Stimulated activated CD8-positive, alpha-beta memory T cell treated with anti-CD3 and anti-CD28 coated beads, Interleukin-12 subunit alpha, Interleukin-12 subunit beta, amount 100 ng/mL, for 24 hours (primary cell): ENCODE data around the gene CMBL.
"Not testable (repeated sequence)": the region's sequence is repeated elsewhere in the genome, so short reads cannot be mapped to it uniquely, and the experiment has no call there.

Experiments used
- DNase-seq: peaks from one replicate; pipeline ENCODE4 v3.0.0-alpha.2; 2020; ENCODE audit errors: extremely low read depth

Gene CMBL

GRCh38 chr5:10285362-10285761 is 22.3 kb downstream of the CMBL start:
- not testable (repeated sequence) for DNase-seq

GRCh38 chr5:10283927-10284635 is 23.6 kb downstream of the CMBL start:
- DNase-seq, result peak; percentile 47

GRCh38 chr5:10279925-10280720 is 27.6 kb downstream of the CMBL start:
- DNase-seq, result no peak

DNA sequence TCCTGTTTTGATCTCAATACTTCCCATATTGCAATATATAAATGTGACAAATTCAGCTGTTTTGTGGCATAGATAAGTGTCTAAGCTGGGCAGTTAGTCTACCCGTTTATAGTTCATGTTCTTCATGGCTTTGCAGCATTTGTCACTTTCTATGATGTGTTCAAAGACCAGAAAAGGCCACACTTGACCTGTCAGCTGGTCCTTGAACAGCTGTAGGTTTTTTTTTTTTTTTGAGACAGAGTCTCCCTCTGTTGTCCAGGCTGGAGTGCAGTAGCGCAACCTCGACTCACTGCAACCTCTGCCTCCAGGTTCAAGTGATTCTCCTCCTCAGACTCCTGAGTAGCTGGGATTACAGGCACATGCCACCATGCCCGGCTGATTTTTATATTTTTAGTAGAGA is 28.4 kb downstream of the CMBL start:
- DNase-seq, result no peak

GRCh38 chr5:10278658-10279279 is 28.9 kb downstream of the CMBL start:
- no peak for DNase-seq

DNA sequence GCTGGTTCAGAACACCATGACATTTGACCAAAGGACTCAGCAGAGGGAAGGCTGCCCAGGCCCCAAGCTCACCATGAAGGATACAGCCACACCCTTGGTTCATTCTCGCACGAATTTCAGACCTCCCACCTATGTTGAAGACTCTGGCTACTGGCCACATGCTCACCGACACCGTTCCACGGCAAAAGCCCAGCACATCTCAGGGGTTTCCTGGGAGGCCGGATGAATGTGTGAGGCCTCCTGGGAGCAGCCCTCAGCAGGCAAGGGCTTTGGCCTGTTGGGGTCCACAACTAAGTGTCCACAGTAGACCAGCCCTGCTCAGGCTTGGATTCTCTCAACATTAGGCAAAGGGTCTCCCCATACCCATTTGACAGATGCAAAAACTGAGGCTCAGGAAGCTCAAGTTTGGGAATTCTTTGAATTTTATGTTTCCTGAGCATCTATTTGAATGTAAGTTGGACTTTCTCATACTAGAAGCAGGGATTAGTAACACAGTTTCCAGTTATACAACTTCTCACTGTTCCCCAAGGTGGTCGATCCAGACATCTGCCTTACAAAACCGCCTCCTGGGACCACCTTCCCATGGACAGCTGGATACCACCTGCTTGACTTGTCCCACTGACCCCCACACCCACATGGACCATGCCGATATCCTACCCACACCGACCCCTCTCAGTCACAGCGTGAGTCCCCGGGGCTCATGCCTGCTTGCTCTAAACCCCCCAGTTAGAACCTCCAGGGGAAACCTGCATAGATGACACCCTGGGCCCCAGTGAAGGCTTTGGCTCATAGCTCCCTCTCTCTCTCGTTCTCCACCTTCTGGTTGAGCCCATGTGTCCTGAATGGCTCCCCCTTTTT is 29.7 kb downstream of the CMBL start:
- no peak for DNase-seq

DNA sequence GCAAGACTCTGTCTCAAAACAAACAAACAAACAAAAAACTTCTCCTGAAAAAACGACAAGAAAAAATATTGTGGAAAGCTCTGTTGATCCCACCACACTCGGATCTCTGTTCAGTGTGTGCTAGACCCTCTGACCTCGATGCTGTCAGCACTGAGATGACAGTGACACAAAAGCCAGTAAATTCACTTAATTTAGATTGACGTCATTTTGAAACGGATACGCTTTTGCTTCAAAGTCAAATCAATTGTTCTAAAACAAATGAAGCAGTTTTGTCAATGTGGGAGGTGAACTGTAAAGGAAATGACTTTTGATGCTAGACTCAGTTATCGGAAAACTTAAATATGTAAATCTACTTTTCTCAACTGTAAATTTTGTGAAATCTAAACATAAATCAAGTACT is 31.0 kb downstream of the CMBL start:
- no peak for DNase-seq

GRCh38 chr5:10275991-10276390 is 31.7 kb downstream of the CMBL start:
- DNase-seq, result no peak

DNA sequence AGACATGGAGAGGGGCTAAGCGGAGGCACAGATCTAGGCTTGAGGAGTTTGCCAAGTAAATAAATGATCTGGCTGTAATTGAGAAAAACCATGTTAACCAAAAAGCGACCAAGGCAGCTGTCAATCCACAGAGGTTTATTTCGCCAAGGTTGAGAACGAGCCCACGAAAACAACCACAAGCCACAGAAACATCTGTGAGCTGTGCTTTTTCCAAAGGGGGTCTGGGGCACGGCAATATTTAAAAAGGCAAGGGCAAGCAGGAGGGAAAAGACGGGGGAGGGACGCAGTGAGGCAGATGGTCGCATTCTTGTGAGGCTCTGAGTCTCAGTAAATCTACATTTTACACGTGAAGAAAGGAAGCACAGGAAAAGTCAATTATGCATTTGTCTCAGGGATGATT is 32.2 kb downstream of the CMBL start:
- DNase-seq, result no peak

- not testable (repeated sequence) for DNase-seq
Observed at GRCh38 chr5:10272875-10273209, 34.9 kb downstream of the CMBL start.

DNA sequence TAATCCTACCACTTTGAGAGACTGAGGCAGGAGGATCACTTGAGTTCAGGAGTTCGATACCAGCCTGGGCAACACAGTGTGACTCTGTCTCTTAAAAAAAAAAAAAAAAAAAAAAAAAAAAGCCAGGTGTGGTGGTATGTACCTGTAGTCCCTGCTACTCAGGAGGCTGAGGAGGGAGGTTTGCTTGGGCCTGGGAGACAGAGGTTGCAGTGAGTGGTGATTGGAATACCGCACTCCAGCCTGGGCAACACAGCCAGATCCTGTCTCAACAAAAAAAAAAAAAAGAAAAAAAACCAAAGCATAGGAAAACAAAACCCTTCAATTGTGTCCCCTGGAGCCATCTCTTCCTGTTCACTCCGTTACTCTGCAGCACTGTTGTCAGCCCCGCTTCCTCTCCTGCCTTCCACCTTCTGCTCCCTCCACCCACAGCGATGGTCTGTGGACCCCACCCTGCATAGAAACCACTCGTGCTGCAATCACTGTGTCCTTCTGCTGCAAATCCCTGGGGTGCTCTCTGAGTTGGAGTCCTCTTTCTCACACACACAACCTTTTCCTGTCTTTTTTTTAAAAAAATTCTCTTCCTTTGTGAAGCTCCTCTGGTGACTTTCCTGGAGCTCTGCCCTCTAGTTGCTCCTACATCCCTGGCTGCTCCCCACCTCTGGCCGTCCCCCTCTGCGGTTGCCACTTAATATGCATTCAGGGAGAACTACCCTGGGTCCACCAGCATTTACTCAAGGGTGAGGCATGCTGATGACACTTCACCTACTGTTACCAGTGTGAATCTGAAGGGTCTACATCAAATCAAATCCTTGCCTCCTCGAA is 35.4 kb downstream of the CMBL start:
- no peak for DNase-seq

GRCh38 chr5:10268100-10268499 is 39.6 kb downstream of the CMBL start:
- DNase-seq, result no peak

GRCh38 chr5:10266839-10267238 is 40.9 kb downstream of the CMBL start:
- no peak for DNase-seq

DNA sequence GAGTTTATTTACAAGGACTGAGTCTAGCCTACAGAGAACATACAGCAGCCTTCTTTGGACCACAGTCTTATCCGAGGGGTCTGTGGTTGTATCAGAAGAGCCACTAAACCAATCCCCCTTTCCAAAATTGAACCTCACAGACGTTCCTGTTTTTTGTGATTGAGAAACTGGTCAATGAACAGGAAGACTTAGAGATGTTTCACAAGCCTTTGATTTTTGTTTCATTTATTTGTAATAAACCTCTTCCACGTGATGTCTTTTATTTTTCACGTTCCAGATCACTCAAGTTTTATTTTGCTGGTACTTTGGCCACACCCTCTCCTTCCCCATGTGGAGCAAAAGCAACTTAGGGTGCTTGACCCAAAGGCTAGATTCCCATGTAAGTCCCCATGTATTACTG is 41.6 kb downstream of the CMBL start:
- no peak for DNase-seq

DNA sequence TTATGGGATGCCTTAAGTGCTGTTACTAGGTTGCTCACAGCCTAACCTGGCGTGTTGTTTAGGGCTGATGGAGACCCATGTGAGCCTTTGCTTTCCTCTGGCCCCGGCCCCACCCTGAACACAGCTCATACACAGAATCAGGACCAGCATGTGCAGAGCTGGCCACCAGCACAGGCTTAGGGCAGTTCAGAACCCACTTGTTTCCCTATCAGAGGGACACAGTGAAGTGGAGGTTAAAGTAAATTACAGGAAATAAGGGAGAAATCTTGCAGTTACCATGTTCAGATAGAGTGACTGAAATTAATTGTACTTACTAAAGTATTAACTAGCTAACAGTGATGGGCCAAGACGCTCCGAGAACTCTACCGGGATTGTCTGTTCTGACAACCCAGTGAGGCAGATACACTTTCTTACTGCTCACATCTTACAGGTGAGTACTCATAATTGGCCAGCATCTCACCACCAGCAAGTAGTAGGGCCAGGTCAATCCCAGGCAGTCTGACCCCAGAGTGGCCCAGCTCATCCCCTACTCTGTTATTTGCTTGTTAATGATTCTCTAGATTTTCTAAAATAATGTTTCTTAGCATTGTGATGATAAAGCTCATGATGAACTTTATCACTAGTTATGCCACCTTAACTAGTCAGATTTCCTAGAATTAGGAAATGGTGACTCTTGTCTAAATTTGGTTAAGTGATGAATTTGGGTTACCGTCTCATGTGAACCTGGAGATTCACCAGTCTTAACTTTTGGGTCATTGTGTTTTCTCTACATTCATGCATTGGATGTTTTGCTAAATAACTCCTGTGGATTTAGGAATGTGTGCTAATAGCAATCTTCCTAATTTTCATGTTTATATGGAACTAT is 42.2 kb downstream of the CMBL start:
- DNase-seq, result no peak

- no peak for DNase-seq
Observed at GRCh38 chr5:10264604-10265003, 43.1 kb downstream of the CMBL start.

- no peak for DNase-seq
Observed at GRCh38 chr5:10262995-10263394, 44.7 kb downstream of the CMBL start.

DNA sequence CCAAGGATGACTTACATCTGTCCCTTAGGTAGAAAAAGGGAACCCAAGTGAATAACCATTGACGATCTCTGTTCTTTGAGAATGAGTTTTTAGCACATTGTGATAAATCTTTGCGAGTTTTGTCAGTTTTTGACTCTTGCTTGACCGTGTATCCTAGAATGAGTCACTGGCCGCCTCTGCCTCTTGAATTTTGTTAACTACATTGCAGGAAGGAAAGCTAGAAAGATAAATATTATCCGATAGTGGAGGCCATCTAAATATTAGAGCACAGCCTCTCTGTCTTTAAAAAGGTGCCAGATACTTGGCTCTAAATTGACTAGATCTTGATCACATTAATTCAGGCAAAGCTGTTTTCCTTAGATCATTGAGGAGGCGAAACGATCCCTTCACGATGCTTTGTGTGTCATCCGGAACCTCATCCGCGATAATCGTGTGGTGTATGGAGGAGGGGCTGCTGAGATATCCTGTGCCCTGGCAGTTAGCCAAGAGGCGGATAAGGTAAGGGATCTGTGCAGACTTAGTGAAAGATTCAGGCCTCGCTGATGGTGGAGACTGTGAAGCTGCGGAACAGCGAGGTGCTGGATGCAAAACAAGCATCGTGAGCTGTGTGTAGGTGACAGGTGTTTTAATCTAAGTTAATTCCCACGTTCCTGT is 45.5 kb downstream of the CMBL start:
- no peak for DNase-seq

DNA sequence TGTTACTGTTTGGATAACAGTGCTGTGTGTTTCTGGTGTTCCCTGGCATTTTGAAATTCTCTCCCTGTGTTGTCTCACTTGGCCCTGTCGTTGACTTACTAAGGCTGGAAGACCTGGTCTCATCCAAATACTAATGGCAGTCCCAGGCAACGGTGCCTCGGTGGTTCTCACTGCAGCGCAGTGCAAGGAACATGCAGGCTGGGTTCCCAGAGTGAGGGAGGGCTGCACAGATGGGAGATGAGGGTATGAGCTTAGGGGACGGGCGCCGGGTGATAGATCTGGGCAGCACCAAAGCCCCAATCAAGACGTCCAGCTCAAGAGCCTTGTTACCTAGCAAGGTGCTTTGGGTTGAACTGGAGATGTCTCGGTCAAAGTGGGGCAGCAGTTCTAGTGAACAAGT is 46.6 kb downstream of the CMBL start:
- DNase-seq, result no peak

GRCh38 chr5:10259899-10260298 is 47.8 kb downstream of the CMBL start:
- DNase-seq, result no peak
